Left renal cortex interstitium (tissue), 4 donors: ENCODE results near the gene SULT2B1. TPM values are rescaled to one million over a fixed set of nuclear protein-coding genes. Genes with fewer than 3 reads are reported as not detected.

ENCODE experiments used
- DNase-seq, 4 donors: peaks; one replicate each; pipeline ENCODE4 v3.0.0-alpha.2; 2013; ENCODE audit warnings: low read depth in 4 of 4, low spot score in 2 of 4, missing footprints in 1 of 4
- polyA plus RNA-seq, 4 donors: library from polyadenylated mRNA; unstranded; fragments of 120-200 nt; gene quantifications; one replicate each; pipeline ENCODE4 v1.2.1, GENCODE V29; 2013; ENCODE audit not compliant: insufficient read length in 4 of 4

Gene SULT2B1
- polyA plus RNA-seq, 4 donors = 0.25 to 0.39 (median 0.35) TPM

DNA sequence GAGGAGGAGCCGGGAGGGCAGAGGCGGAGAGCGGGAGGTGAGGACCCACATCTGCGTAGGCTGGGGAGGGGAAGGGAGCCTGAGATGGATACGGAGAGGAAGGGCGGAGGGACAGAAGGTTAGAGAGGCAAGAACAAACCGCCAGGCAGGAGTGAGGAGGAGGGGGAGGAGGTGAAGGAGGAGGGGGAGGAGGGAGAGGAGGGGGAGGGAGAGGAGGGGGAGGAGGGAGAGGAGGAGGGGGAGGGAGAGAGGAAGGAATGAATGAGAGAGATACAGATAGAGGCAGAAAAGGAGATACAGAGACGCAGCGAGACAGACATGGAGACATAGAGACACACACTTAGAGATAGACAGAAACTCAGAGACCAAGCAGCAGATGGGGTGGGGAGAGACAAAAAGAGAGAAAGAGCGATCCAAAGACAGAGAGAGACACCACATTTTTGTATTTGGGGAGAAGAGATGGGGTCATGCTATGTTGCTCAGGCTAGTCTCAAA lies 94.8 kb downstream of the SULT2B1 start:
- no peak for DNase-seq

- no peak for DNase-seq
Observed at GRCh38 chr19:48648134-48648533, 96.2 kb downstream of the SULT2B1 start.

Other genes starting within 250 kb of the SULT2B1 start
- gene EMP3, start 226.6 kb upstream of the SULT2B1 start, polyA plus RNA-seq = 10 to 100 TPM; 64.9 to 82.5 (median 74.9) TPM
- 10 to 100 TPM in 3 of 4 donors, 1 to 10 TPM in 1; 9.2 to 14.6 (median 12.0) TPM for gene TMEM143, start 188.2 kb upstream of the SULT2B1 start, polyA plus RNA-seq
- under 1 TPM; 0.33 to 0.64 (median 0.60) TPM for gene SYNGR4, start 187.8 kb upstream of the SULT2B1 start, polyA plus RNA-seq
- gene KDELR1, start 160.6 kb upstream of the SULT2B1 start, polyA plus RNA-seq = 100 to 1,000 TPM; 208 to 244 (median 234) TPM
- gene GRIN2D, start 158.5 kb upstream of the SULT2B1 start, polyA plus RNA-seq = under 1 TPM; 0.42 to 0.78 (median 0.54) TPM
- gene GRWD1, start 106.2 kb upstream of the SULT2B1 start, polyA plus RNA-seq = 10 to 100 TPM; 22.9 to 33.0 (median 27.9) TPM
- 1 to 10 TPM in 2 of 4 donors, under 1 TPM in 2; 0.40 to 1.2 (median 0.85) TPM for gene KCNJ14, start 96.6 kb upstream of the SULT2B1 start, polyA plus RNA-seq
- gene CYTH2, start 82.8 kb upstream of the SULT2B1 start, polyA plus RNA-seq = 100 to 1,000 TPM in 1 of 4 donors, 10 to 100 TPM in 3; 75.7 to 107 (median 90.7) TPM
- 1 to 10 TPM; 1.9 to 5.0 (median 3.7) TPM for gene LMTK3, start 40.3 kb upstream of the SULT2B1 start, polyA plus RNA-seq
- under 1 TPM in 2 of 4 donors, not detected in 2; 0.11 to 0.26 TPM for gene SPACA4, start 54.6 kb downstream of the SULT2B1 start, polyA plus RNA-seq
- 1 to 10 TPM; 1.2 to 2.7 (median 1.4) TPM for gene FAM83E, start 62.9 kb downstream of the SULT2B1 start, polyA plus RNA-seq
- 1,000 to 10,000 TPM; 1,107 to 1,584 (median 1,279) TPM for gene RPL18, start 67.0 kb downstream of the SULT2B1 start, polyA plus RNA-seq
- gene SPHK2, start 67.3 kb downstream of the SULT2B1 start, polyA plus RNA-seq = 10 to 100 TPM; 17.1 to 40.1 (median 29.5) TPM
- 10 to 100 TPM; 11.3 to 15.7 (median 13.2) TPM for gene DBP, start 85.2 kb downstream of the SULT2B1 start, polyA plus RNA-seq
- 10 to 100 TPM; 20.9 to 34.8 (median 28.6) TPM for gene CA11, start 94.0 kb downstream of the SULT2B1 start, polyA plus RNA-seq
- 1 to 10 TPM in 3 of 4 donors, under 1 TPM in 1; 0.45 to 2.1 (median 1.6) TPM for gene NTN5, start 120.8 kb downstream of the SULT2B1 start, polyA plus RNA-seq
- gene FUT2, start 143.8 kb downstream of the SULT2B1 start, polyA plus RNA-seq = 1 to 10 TPM; 1.7 to 5.6 (median 3.3) TPM
- gene MAMSTR, start 167.6 kb downstream of the SULT2B1 start, polyA plus RNA-seq = 1 to 10 TPM; 5.0 to 9.6 (median 6.7) TPM
- 10 to 100 TPM; 12.6 to 16.6 (median 15.2) TPM for gene RASIP1, start 188.4 kb downstream of the SULT2B1 start, polyA plus RNA-seq
- under 1 TPM; 0.23 to 0.67 (median 0.32) TPM for gene IZUMO1, start 194.7 kb downstream of the SULT2B1 start, polyA plus RNA-seq
- 1 to 10 TPM; 3.0 to 3.8 (median 3.4) TPM for gene FUT1, start 200.5 kb downstream of the SULT2B1 start, polyA plus RNA-seq
- gene FGF21, start 203.4 kb downstream of the SULT2B1 start, polyA plus RNA-seq = not detected